HG03575 (cell line): Measurements from ENCODE around the gene HECTD2.
"Not testable (repeated sequence)": the region's sequence is repeated elsewhere in the genome, so short reads cannot be mapped to it uniquely, and the experiment has no call there.

ENCODE experiments used
- ATAC-seq: cut with Tn5 transposase; IDR thresholded peaks from one replicate; pipeline ENCODE4 v1.9.1; 2021; ENCODE audit not compliant: unreplicated experiment, insufficient number of reproducible peaks, low FRiP score; ENCODE audit errors: extremely low read depth

The HECTD2 gene

GRCh38 chr10:91519899-91520514, 109.9 kb downstream of the HECTD2 start:
- ATAC-seq, result no peak

GRCh38 chr10:91520661-91521060, 110.5 kb downstream of the HECTD2 start:
- no peak for ATAC-seq

- no peak for ATAC-seq
Measured at GRCh38 chr10:91521439-91521838, 111.3 kb downstream of the HECTD2 start.

GRCh38 chr10:91525896-91526712, 116.0 kb downstream of the HECTD2 start:
- ATAC-seq, result no peak

DNA sequence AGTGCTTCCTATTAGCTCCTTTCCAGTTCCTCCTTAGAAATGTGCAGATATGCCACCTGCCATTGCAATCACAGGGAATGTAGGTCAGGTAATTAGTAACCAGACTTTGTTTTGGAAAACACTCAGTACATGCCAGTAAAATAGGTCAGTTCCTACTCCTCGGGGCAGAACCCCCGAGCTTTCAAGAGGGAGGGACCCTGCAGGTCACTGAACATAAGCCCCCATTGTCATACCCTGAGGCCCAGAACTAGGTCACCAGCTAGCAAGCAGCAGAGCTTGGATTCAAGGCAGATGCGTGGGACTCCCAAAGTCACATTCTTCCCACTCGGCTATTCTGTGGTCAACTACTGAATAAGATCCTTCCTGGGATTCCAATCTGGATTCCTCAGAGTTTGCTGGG, 117.9 kb downstream of the HECTD2 start:
- ATAC-seq, result no peak

- ATAC-seq, result no peak
Measured at GRCh38 chr10:91528768-91529167, 118.6 kb downstream of the HECTD2 start.

DNA sequence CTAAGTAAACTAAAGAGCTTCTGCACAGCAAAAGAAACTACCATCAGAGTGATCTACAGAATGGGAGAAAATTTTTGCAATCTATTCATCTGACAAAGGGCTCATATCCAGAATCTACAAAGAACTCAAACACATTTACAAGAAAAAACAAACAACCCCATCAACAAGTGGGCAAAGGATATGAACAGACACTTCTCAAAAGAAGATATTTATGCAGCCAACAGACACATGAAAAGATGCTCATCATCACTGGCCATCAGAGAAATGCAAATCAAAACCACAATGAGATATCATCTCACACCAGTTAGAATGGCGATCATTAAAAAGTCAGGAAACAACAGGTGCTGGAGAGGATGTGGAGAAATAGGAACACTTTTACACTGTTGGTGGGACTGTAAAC, 124.6 kb downstream of the HECTD2 start:
- ATAC-seq, result not testable (repeated sequence)

GRCh38 chr10:91536111-91536510, 126.0 kb downstream of the HECTD2 start:
- no peak for ATAC-seq

DNA sequence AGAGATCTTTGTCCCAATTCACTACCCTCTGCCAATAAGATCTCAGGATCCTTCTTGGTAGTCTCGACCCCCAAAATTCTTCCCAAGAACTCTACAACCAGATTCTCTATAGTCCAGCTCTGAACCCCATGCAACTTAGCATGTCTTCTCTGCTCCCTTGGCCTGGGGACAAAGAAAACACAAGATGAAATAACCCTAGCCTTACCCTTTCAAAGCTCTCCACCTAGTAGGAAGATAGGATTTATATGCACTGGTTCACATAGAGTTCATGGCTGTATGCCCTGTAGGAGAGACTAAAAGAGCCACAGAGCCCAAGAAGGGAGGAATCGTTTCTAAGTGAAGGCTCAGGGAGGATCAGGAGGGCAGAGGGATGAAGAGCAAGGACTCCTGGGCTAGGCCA, 126.6 kb downstream of the HECTD2 start:
- ATAC-seq, result no peak

DNA sequence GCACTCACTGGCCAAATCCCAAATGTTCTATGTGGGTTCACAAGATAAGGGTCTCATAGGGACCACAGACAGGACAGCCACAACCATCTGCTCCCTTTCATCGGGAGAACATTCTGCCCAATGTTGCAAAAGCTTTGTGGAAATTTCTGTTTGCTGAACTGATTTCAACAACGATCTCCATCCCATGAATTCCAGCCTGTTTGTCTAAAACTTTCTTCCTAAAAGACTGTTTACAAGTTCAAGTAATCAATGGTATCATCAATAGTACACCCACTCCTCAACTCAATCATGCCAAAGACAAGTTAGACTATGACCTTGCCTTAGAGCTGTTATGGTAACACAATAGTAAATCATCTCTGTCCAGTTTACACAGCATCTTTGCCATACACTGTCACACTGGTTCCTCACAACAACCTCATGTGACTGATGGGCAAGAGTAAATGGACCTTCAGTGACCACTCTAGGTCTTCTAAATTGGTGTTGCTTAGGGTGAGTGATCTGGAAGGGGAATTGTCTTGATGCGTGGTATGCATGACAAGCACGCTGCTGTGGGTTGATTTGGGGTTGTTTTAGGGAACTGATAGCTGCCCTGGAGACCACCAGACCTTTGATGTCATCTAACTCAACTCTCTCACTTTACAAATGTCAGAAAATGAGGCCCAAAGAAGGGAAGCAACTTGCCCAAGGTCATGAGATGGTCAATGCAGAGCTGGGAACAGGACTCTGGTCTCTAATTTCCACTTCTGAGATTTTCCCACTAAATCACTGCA, 127.7 kb downstream of the HECTD2 start:
- ATAC-seq, result no peak

DNA sequence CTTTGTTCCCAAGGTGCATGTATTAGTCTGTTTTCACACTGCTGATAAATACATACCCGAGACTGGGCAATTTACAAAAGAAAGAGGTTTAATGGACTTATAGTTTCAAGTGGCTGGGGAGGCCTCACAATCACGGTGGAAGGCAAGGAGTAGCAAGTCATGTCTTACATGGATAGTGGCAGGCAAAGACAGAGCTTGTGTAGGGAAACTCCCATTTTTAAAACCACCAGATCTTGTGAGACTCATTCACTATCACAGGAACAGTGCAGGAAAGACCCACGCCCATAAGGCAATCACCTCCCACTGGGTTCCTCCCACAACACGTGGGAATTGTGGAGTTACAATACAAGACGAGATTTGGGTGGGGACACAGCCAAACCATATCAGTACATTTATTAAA, 129.8 kb downstream of the HECTD2 start:
- no peak for ATAC-seq

DNA sequence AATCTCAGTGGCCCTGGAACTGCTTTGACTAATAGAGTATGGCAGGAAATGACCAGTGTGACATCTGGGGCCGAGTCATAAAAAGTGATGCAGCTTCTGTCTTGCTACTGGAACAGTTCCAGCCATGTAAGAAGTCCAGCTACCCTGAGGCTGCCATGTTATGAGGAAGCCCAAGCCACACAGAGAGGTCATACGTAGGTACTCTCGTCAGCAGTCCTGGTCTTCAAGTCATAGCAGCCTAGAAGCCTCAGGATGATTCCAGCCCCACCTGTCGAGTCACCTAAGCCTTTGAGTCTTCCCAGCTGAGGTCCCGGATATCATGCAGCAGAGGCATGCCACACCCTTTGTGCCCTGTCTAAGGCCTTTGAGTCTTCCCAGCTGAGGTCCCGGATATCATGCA, 130.6 kb downstream of the HECTD2 start:
- ATAC-seq, result no peak

- ATAC-seq, result no peak
Measured at GRCh38 chr10:91541481-91541880, 131.3 kb downstream of the HECTD2 start.

DNA sequence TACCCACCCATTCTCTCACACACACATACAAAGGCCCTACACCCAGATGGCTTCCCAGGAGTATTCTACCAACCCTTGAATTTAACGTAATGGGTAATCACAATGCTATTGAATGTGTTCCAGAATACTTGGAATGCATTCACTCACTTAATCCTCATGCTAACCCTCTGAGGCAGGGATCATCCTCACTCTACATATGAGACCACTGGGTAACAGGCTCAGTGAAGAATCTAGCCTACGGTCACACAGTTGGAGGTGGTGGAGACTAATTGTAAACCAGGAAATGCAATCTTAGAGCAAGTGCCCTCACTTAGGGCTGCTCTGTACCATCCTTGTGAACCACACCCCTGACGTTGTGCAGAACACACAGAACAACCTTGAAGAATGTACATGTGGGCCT, 135.2 kb downstream of the HECTD2 start:
- no peak for ATAC-seq

GRCh38 chr10:91545838-91546237, 135.7 kb downstream of the HECTD2 start:
- no peak for ATAC-seq

DNA sequence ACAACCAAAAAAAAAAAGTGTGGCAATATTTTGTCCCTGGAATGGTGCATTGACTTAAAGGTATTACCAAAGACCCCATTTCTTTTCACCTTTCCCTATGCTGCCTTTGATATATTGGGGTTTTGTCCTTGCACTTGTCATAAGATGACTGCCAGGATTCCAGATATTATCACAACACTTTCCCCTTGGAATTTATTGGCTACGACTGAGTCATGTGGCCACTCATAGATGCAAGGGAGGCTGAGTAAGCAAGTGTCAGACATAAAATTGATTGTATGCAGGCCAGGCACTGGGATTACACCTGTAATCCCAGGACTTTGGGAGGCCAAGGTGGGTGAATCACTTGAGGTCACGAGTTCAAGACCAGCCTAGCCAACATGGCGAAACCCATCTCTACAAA, 139.1 kb downstream of the HECTD2 start:
- ATAC-seq, result no peak

DNA sequence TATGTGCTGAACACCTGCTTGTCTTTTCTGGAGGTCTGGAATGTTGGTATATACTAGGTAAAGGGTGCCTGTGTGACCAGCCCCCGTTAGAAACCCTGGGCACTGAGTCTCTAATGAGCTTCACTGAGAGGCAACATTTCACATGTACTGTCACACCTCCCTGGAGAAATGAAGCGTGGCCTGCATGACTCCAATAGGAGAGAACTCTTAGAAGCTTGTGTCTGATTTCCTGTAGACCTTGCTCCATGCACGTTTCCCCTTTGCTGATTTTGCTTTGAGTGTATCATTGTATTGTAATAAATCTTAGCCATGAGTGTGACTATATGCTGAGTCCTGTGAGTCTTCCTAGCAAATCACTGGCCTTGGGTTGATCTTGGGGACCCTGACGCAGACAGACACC, 139.9 kb downstream of the HECTD2 start:
- no peak for ATAC-seq

GRCh38 chr10:91551856-91552255, 141.7 kb downstream of the HECTD2 start:
- ATAC-seq, result no peak

GRCh38 chr10:91552274-91553095, 142.3 kb downstream of the HECTD2 start:
- ATAC-seq, result no peak
